MM.1S (cell line): ENCODE data around the gene CCNK.

Experiments
- DNase-seq: peaks from one replicate; pipeline ENCODE4 v3.0.0-alpha.2; 2015
- H2AFZ ChIP-seq: fragments of 300-600 bp; sonication (generic); 2 replicates; pipeline ENCODE4 v1.6.0; 2016; ENCODE audit warnings: antibody characterized with exemption, low read length
- H3F3A ChIP-seq: fragments of 300-600 bp; sonication (generic); 2 replicates; pipeline ENCODE4 v1.6.1; 2016; ENCODE audit warnings: mild to moderate bottlenecking, antibody characterized with exemption, low read length, moderate library complexity, mixed read lengths; ENCODE audit not compliant: insufficient read depth
- H3K27ac ChIP-seq: fragments of 300-600 bp; sonication (generic); 2 replicates; pipeline ENCODE4 v1.5.1; 2016; ENCODE audit warnings: mild to moderate bottlenecking, low read length
- H3K27me3 ChIP-seq: fragments of 300-600 bp; sonication (generic); replicated peaks from 2 replicates; pipeline ENCODE4 v1.6.0; 2016; ENCODE audit warnings: low read length; ENCODE audit not compliant: insufficient read depth
- H3K36me3 ChIP-seq: fragments of 300-600 bp; sonication (generic); replicated peaks from 2 replicates; pipeline ENCODE4 v1.6.1; 2016; ENCODE audit warnings: mild to moderate bottlenecking, low read length, mixed read lengths; ENCODE audit not compliant: insufficient read depth
- H3K4me1 ChIP-seq: fragments of 300-600 bp; sonication (generic); 2 replicates; pipeline ENCODE4 v1.6.1; 2016; ENCODE audit warnings: low read length, mixed read lengths
- H3K4me2 ChIP-seq: fragments of 300-600 bp; sonication (generic); 2 replicates; pipeline ENCODE4 v1.6.0; 2016; ENCODE audit warnings: low read depth, low read length
- H3K4me3 ChIP-seq: fragments of 300-600 bp; sonication (generic); 2 replicates; pipeline ENCODE4 v1.5.1; 2016; ENCODE audit warnings: low read length, mixed read lengths
- H3K79me2 ChIP-seq: fragments of 300-600 bp; sonication (generic); 2 replicates; pipeline ENCODE4 v1.6.1; 2016; ENCODE audit warnings: mixed run types, low read length, mixed read lengths
- H3K9ac ChIP-seq: fragments of 300-600 bp; sonication (generic); 2 replicates; pipeline ENCODE4 v1.6.1; 2016; ENCODE audit warnings: low read length, mixed read lengths
- H3K9me2 ChIP-seq: fragments of 300-600 bp; sonication (generic); replicated peaks from 2 replicates; pipeline ENCODE4 v1.6.1; 2016; ENCODE audit warnings: mild to moderate bottlenecking, low read length, mixed read lengths; ENCODE audit not compliant: insufficient read depth
- H3K9me3 ChIP-seq: fragments of 300-600 bp; sonication (generic); replicated peaks from 2 replicates; pipeline ENCODE4 v1.6.1; 2016; ENCODE audit warnings: mild to moderate bottlenecking, low read length, mixed read lengths; ENCODE audit not compliant: insufficient read depth
- H4K20me1 ChIP-seq: fragments of 300-600 bp; sonication (generic); 2 replicates; pipeline ENCODE4 v1.6.1; 2016; ENCODE audit warnings: mild to moderate bottlenecking, low read length, moderate library complexity, mixed read lengths; ENCODE audit not compliant: insufficient read depth
- EZH2 ChIP-seq: fragments of 300-600 bp; sonication (generic); optimal IDR thresholded peaks from 2 replicates; pipeline ENCODE3; 2017; ENCODE audit warnings: low read depth, mild to moderate bottlenecking, antibody characterized with exemption, low read length, mixed read lengths
- EZH2phosphoT487 ChIP-seq: fragments of 300-600 bp; sonication (generic); IDR thresholded peaks from 2 replicates; pipeline ENCODE4 v1.6.1; 2018; ENCODE audit warnings: antibody characterized with exemption, low read length
- TF ChIP-seq, protein P1 (sequence below): fragments of 300-600 bp; sonication (generic); IDR thresholded peaks from 2 replicates; pipeline ENCODE4 v1.5.1; 2016; ENCODE audit warnings: antibody characterized with exemption, low read length, mixed read lengths

CCNK gene

DNA sequence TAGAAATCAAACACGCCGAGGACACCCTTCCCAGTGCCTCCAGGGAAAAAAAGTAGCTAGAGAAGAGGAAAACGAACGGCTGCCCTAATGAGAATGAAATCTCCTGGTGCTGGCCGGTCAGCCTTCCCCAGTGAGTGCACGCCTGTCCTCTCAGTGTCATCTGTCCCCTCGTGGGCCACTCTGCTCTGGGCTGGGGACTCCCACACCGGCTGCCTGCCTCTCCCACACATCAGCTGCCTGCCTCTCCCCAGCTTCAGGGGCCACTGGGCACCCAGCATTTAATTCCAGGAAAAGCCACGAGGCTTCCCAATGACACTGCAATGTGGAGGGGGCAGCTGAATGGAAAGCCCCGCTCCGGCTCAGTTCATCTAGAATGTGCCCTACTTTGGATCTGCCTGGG, 63.8 kb downstream of the CCNK start:
- no peak overlapping the region for H2AFZ ChIP-seq
- H3K9me2 ChIP-seq = no peaks in the 10 kb centered on the region
- H3F3A ChIP-seq = no peaks in the 10 kb centered on the region
- no peak for TF ChIP-seq EZH2phosphoT487
- DNase-seq = no peak
- H3K4me1 ChIP-seq = no peaks in the 10 kb centered on the region
- no peaks in the 10 kb centered on the region for H4K20me1 ChIP-seq
- no peaks in the 10 kb centered on the region for H3K36me3 ChIP-seq
- no peak overlapping the region for H3K4me3 ChIP-seq
- H3K9ac ChIP-seq = no peak overlapping the region
- no peak overlapping the region for H3K4me2 ChIP-seq
- H3K27ac ChIP-seq = no peak overlapping the region
- no peaks in the 10 kb centered on the region for H3K27me3 ChIP-seq
- no peaks in the 10 kb centered on the region for H3K9me3 ChIP-seq
- no peaks in the 10 kb centered on the region for H3K79me2 ChIP-seq

DNA sequence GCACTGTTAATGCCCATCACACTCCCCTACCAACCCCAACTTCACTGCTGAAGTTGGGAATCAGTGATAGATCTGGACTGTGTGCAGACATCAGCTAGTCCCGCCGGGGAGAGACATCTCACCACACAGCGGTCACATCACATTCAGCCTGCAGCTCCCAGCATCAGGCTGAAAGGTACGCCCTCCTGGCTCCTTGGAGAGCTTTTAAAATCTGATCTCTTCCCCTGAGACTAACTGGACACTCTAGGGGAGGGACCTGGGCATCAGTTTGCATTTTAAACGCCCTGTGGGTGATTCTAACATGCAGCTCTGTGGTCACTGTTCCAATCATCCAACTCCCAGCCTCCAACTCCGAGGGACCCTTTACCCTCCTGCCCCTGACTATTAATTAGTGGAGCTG, 64.4 kb downstream of the CCNK start:
- Histone ChIP-seq H3F3A (no peaks in the 10 kb centered on the region), H3K4me2 (no peak overlapping the region), H3K27me3 (no peaks in the 10 kb centered on the region), H3K36me3 (no peaks in the 10 kb centered on the region), H2AFZ (no peak overlapping the region), H3K79me2 (no peaks in the 10 kb centered on the region), H3K9me3 (no peaks in the 10 kb centered on the region), H3K4me1 (no peaks in the 10 kb centered on the region), H3K9me2 (no peaks in the 10 kb centered on the region), H3K9ac (no peak overlapping the region), H4K20me1 (no peaks in the 10 kb centered on the region), H3K4me3 (no peak overlapping the region), H3K27ac (no peak overlapping the region)
- no peak for TF ChIP-seq EZH2
- TF ChIP-seq, protein P1, sequence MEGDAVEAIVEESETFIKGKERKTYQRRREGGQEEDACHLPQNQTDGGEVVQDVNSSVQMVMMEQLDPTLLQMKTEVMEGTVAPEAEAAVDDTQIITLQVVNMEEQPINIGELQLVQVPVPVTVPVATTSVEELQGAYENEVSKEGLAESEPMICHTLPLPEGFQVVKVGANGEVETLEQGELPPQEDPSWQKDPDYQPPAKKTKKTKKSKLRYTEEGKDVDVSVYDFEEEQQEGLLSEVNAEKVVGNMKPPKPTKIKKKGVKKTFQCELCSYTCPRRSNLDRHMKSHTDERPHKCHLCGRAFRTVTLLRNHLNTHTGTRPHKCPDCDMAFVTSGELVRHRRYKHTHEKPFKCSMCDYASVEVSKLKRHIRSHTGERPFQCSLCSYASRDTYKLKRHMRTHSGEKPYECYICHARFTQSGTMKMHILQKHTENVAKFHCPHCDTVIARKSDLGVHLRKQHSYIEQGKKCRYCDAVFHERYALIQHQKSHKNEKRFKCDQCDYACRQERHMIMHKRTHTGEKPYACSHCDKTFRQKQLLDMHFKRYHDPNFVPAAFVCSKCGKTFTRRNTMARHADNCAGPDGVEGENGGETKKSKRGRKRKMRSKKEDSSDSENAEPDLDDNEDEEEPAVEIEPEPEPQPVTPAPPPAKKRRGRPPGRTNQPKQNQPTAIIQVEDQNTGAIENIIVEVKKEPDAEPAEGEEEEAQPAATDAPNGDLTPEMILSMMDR = no peak
- TF ChIP-seq EZH2phosphoT487 = no peak
- DNase-seq = no peak

DNA sequence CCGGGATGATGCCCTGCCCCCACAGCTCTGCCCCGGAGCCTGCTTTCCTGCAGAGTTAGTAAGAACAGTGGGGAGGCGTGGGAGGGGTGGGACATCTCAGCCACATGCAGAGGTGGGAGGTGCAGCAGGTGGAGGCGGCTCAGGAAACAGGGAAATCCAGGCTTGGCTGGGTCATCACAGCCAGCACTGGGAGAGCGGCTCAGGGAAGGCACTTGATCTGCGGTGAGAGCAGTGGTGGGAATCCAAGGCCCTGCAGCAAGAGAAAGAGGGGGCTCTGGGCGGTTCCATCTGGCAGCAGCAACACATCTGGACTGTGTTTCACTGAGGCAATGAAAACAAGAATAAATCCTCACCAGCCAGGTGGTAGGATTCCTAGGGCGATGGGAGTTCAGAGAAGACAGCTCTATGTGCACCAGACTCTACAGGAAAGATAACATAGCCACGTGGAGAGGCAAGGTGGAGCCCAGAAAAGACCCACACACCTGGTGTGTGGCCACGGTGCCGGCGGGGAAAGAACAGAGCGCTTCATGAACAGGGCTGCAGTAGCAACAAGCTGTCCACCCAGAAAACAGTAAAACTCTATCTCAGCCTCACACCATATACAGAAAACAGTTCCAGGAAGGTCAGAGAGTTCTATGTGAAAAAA, 65.1 kb downstream of the CCNK start:
- Histone ChIP-seq H3K36me3 (no peaks in the 10 kb centered on the region), H3K27ac (no peak overlapping the region), H3K4me1 (no peaks in the 10 kb centered on the region), H4K20me1 (no peaks in the 10 kb centered on the region), H3K4me2 (no peak overlapping the region), H3K9me3 (no peaks in the 10 kb centered on the region), H3F3A (no peaks in the 10 kb centered on the region), H3K9me2 (no peaks in the 10 kb centered on the region), H3K4me3 (no peak overlapping the region), H2AFZ (no peak overlapping the region), H3K9ac (no peak overlapping the region), H3K27me3 (no peaks in the 10 kb centered on the region), H3K79me2 (no peaks in the 10 kb centered on the region)
- TF ChIP-seq, protein P1 = no peak
- no peak for TF ChIP-seq EZH2
- no peak for TF ChIP-seq EZH2phosphoT487
- no peak for DNase-seq

DNA sequence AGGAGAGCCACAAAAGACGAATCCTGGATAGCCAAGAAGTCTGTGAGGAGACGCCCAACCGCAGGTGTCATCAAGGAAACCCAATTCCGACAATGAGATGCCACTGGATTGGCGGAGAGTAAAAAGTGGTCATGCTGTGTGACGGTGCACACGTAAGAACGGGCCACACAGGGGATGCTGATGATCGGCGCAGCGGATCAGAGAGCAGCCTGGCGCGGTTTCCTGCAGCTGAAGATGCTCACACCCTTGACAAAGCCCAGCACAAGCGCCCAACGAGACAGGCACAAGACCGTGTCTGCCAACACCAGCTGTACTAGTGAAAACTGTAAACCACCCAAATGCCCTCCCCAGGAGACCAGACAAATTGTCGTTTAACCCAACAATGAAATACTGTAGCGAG, 67.0 kb downstream of the CCNK start:
- Histone ChIP-seq H3K9me2 (no peaks in the 10 kb centered on the region), H3K9ac (no peak overlapping the region), H2AFZ (no peak overlapping the region), H3K27ac (no peak overlapping the region), H3K79me2 (no peaks in the 10 kb centered on the region), H3K4me1 (no peaks in the 10 kb centered on the region), H3K4me3 (no peak overlapping the region), H3K36me3 (no peaks in the 10 kb centered on the region), H3K4me2 (no peak overlapping the region), H3K27me3 (no peaks in the 10 kb centered on the region), H3K9me3 (no peaks in the 10 kb centered on the region), H4K20me1 (no peaks in the 10 kb centered on the region), H3F3A (no peaks in the 10 kb centered on the region)
- TF ChIP-seq EZH2phosphoT487 = no peak
- no peak for TF ChIP-seq EZH2
- TF ChIP-seq, protein P1 = no peak
- no peak for DNase-seq
